HEK293T (cell line): ENCODE measurements around the gene ZDHHC17.

ENCODE experiments used
- CTCF ChIA-PET: fragments of 350-600 bp; formaldehyde crosslinking; extraction: SDS; loops from one replicate; lab custom pipeline; 2021; ENCODE audit warnings: antibody characterized with exemption, inconsistent platforms; lab: Yijun Ruan, JAX
- POLR2A ChIA-PET: fragments of 350-600 bp; formaldehyde crosslinking; extraction: SDS; loops from one replicate; lab custom pipeline; 2020; ENCODE audit warnings: antibody characterized with exemption, inconsistent platforms; lab: Yijun Ruan, JAX
- DNase-seq: peaks from one replicate; pipeline ENCODE4 v3.0.0; 2012; ENCODE audit warnings: mixed read lengths; ENCODE audit errors: extremely low spot score
- ARNT ChIP-seq: fragments of 450-650 bp; IDR thresholded peaks from 2 replicates; pipeline ENCODE4 v1.6.1; 2017; ENCODE audit warnings: mild to moderate bottlenecking
- BHLHE40 ChIP-seq: fragments of 450-650 bp; IDR thresholded peaks from 2 replicates; pipeline ENCODE4 v1.6.1; 2016; ENCODE audit warnings: mild to moderate bottlenecking, moderate library complexity, borderline replicate concordance
- CTBP1 ChIP-seq: fragments of 450-650 bp; IDR thresholded peaks from 2 replicates; pipeline ENCODE4 v1.6.1; 2016; ENCODE audit warnings: borderline replicate concordance
- ELF4 ChIP-seq: fragments of 450-650 bp; IDR thresholded peaks from 2 replicates; pipeline ENCODE4 v1.6.1; 2017; ENCODE audit warnings: antibody characterized with exemption
- FOXA1 ChIP-seq: fragments of 450-650 bp; IDR thresholded peaks from 2 replicates; pipeline ENCODE4 v1.6.1; 2016; ENCODE audit warnings: mild to moderate bottlenecking
- FOXK2 ChIP-seq: fragments of 450-650 bp; IDR thresholded peaks from 2 replicates; pipeline ENCODE4 v1.6.1; 2016; ENCODE audit warnings: mild to moderate bottlenecking
- FOXM1 ChIP-seq: fragments of 450-650 bp; IDR thresholded peaks from 2 replicates; pipeline ENCODE4 v1.6.1; 2017; ENCODE audit warnings: mild to moderate bottlenecking, borderline replicate concordance
- HDGF ChIP-seq: fragments of 450-650 bp; IDR thresholded peaks from 2 replicates; pipeline ENCODE4 v1.6.1; 2017; ENCODE audit warnings: antibody characterized with exemption, borderline replicate concordance
- L3MBTL2 ChIP-seq: fragments of 450-650 bp; conservative IDR thresholded peaks from 2 replicates; pipeline ENCODE4 v1.6.1; 2016; ENCODE audit warnings: mild to moderate bottlenecking
- LEF1 ChIP-seq: fragments of 450-650 bp; IDR thresholded peaks from 2 replicates; pipeline ENCODE4 v1.6.1; 2017; ENCODE audit warnings: mild to moderate bottlenecking, borderline replicate concordance
- NFRKB ChIP-seq: fragments of 450-650 bp; IDR thresholded peaks from 2 replicates; pipeline ENCODE4 v1.6.1; 2016; ENCODE audit warnings: mild to moderate bottlenecking, moderate library complexity
- PKNOX1 ChIP-seq: fragments of 450-650 bp; IDR thresholded peaks from 2 replicates; pipeline ENCODE4 v1.6.1; 2016
- SP1 ChIP-seq: fragments of 450-650 bp; IDR thresholded peaks from 2 replicates; pipeline ENCODE4 v1.6.1; 2017
- SUZ12 ChIP-seq: fragments of 450-650 bp; IDR thresholded peaks from 2 replicates; pipeline ENCODE4 v1.6.1; 2016; ENCODE audit warnings: mild to moderate bottlenecking
- TARDBP ChIP-seq: fragments of 450-650 bp; IDR thresholded peaks from 2 replicates; pipeline ENCODE4 v1.6.1; 2016
- ZNF384 ChIP-seq: fragments of 450-650 bp; IDR thresholded peaks from 2 replicates; pipeline ENCODE4 v1.6.1; 2016

ZDHHC17 gene

GRCh38 chr12:76879710-76880518, 116.0 kb downstream of the ZDHHC17 start:
- peak; percentile 73 for DNase-seq
- ChIA-PET CTCF (interaction anchor here (1.6 kb wide), 1 partner anchor 131 kb away, joined by 3 read pairs; no protein-coding TSS in a partner anchor), POLR2A (interaction anchor here (1.0 to 1.8 kb wide), 4 partner anchors 22 to 131 kb away, joined by 3 to 12 read pairs (median 4); no protein-coding TSS in a partner anchor)
- TF ChIP-seq BHLHE40 (no peak), FOXA1 (no peak), SP1 (no peak), NFRKB (no peak), ELF4 (no peak), L3MBTL2 (no peak; the same call in 1 of the 2 replicates), HDGF (no peak), CTBP1 (peak; percentile 77), PKNOX1 (peak; percentile 95), ARNT (no peak; the same call in 1 of the 2 replicates)

GRCh38 chr12:76880519-76881023, 116.7 kb downstream of the ZDHHC17 start:
- ChIA-PET CTCF (no interaction called here), POLR2A (interaction anchor here (1.6 kb wide), 1 partner anchor 21 kb away, joined by 3 read pairs; no protein-coding TSS in a partner anchor)
- TF ChIP-seq ARNT (no peak), PKNOX1 (peak; percentile 70)
- DNase-seq, result no peak

- TF ChIP-seq SUZ12 (no peak), HDGF (no peak), TARDBP (no peak), L3MBTL2 (no peak), ELF4 (no peak), PKNOX1 (no peak), SP1 (no peak), FOXM1 (no peak), FOXK2 (no peak), FOXA1 (no peak), BHLHE40 (no peak), LEF1 (no peak), ZNF384 (no peak), NFRKB (no peak), CTBP1 (no peak), ARNT (no peak)
- DNase-seq, result no peak
- ChIA-PET CTCF (no interaction called here), POLR2A (interaction anchor here (1.6 kb wide), 1 partner anchor 21 kb away, joined by 3 read pairs; no protein-coding TSS in a partner anchor)
These were observed 117.2 kb downstream of the ZDHHC17 start for GRCh38 chr12:76881142-76881541.

- CTCF ChIA-PET, result interaction anchor here (1.7 kb wide), 1 partner anchor 129 kb away, joined by 5 read pairs; no protein-coding TSS in a partner anchor
- POLR2A ChIA-PET, result no interaction called here
- TF ChIP-seq SUZ12 (no peak), CTBP1 (no peak), FOXA1 (no peak), ZNF384 (no peak), NFRKB (no peak), ELF4 (no peak), TARDBP (no peak), LEF1 (no peak), ARNT (no peak), HDGF (no peak)
- no peak for DNase-seq
These were observed 118.5 kb downstream of the ZDHHC17 start for GRCh38 chr12:76882367-76882766.

GRCh38 chr12:76883151-76883550, 119.2 kb downstream of the ZDHHC17 start:
- ChIA-PET CTCF (interaction anchor here (1.7 kb wide), 1 partner anchor 128 kb away, joined by 5 read pairs; no protein-coding TSS in a partner anchor), POLR2A (no interaction called here)
- TF ChIP-seq LEF1, result no peak
- no peak for TF ChIP-seq HDGF
- TF ChIP-seq FOXK2, result no peak
- no peak for TF ChIP-seq ZNF384
- TF ChIP-seq ARNT, result no peak
- no peak for TF ChIP-seq TARDBP
- TF ChIP-seq ELF4, result no peak
- no peak for TF ChIP-seq BHLHE40
- no peak for TF ChIP-seq CTBP1
- DNase-seq, result no peak

GRCh38 chr12:76883811-76884210, 119.9 kb downstream of the ZDHHC17 start:
- TF ChIP-seq L3MBTL2, result no peak
- no peak for TF ChIP-seq LEF1
- no peak for TF ChIP-seq SP1
- no peak for TF ChIP-seq ARNT
- TF ChIP-seq FOXA1, result no peak
- no peak for TF ChIP-seq FOXK2
- TF ChIP-seq FOXM1, result no peak
- CTCF ChIA-PET, result no interaction called here
- POLR2A ChIA-PET, result no interaction called here
- DNase-seq, result no peak
